Activated naive CD8-positive, alpha-beta T cell treated with anti-CD3 and anti-CD28 coated beads, Interleukin-2, amount 10 ng/mL, durations not matched to agents 7 days and 5 days (primary cell): Measurements from ENCODE around the gene P2RY2. TPM values are rescaled to one million over a fixed set of nuclear protein-coding genes. Genes with fewer than 3 reads are reported as not detected.

Experiments used
- ATAC-seq: fragments of 150-1000 bp; cut with Tn5 transposase; one replicate; pipeline ENCODE4 v1.10.0; 2021; ENCODE audit warnings: low read depth, moderate library complexity
- POLR2A ChIA-PET: fragments of 350-600 bp; sonication (Branson Sonifier 250); formaldehyde crosslinking; loops from one replicate; lab custom pipeline; 2021; ENCODE audit warnings: antibody characterized with exemption; lab: Charles Lee
- DNase-seq: peaks from one replicate; pipeline ENCODE4 v3.0.0; 2021
- H3K27ac Mint-ChIP-seq: one replicate; pipeline ENCODE4 v1.8.0; 2022; ENCODE audit warnings: mild to moderate bottlenecking, mixed read lengths
- H3K27me3 Mint-ChIP-seq: one replicate; pipeline ENCODE4 v1.8.0; 2022; ENCODE audit warnings: mild to moderate bottlenecking, moderate library complexity, mixed read lengths
- H3K36me3 Mint-ChIP-seq: one replicate; pipeline ENCODE4 v1.8.0; 2021; ENCODE audit warnings: mild to moderate bottlenecking, mixed read lengths
- H3K4me1 Mint-ChIP-seq: one replicate; pipeline ENCODE4 v1.8.0; 2021; ENCODE audit warnings: mixed read lengths
- H3K4me3 Mint-ChIP-seq: one replicate; pipeline ENCODE4 v1.8.0; 2022; ENCODE audit warnings: mild to moderate bottlenecking, moderate library complexity, mixed read lengths
- H3K9me3 Mint-ChIP-seq: one replicate; pipeline ENCODE4 v1.8.0; 2021; ENCODE audit warnings: mixed read lengths
- total RNA-seq, 2 experiments: library from RNA; stranded (reverse); gene quantifications; one replicate each; pipeline ENCODE4 v1.2.3, GENCODE V29; 2021

Gene P2RY2
- total RNA-seq, 2 experiments from 2014 or later = not detected

DNA sequence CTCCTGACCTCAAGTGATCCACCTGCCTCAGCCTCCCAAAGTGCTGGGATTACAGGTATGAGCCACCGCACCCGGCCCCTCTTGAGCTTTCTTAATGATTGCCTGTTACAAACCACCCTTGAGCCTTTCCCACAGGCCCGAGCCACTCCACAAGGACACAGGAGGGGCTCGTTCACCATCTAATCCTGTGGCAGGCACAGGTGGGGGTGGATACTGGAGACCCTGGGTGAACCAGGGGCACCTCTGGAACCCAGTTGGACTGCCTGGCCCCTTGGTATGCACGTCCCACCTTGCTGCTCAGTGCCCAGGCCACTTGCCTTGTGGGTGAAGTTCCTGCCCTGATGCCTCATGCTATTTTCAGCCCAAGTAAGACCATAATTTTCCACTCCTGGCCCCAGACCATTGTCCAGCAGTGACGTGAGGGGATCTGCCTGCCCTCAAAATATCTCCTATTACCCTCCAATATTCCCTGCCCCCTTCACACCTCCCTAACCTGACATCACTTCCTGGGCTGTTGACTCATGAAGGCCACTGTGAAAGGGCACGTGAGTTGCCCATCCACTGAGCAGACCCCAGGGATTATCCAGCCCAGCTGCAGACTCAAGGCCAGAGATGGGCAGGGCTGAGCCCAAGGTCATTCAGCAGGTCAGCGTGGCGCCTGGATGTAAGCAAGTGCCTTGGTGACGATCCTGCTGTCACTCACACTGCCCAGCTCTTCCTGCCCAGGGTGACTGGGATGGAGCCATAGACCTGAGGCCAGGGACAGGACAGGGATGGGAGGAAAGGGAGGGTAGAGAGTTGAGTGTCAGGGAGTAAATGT is 19.6 kb downstream of the P2RY2 start:
- DNase-seq (peak; percentile 17), ATAC-seq (no peak)
- no peaks in the 10 kb centered on the region for H3K9me3 Mint-ChIP-seq
- POLR2A ChIA-PET = no interaction called here
- H3K27ac Mint-ChIP-seq = no peak overlapping the region
- H3K36me3 Mint-ChIP-seq = no peaks in the 10 kb centered on the region
- H3K4me1 Mint-ChIP-seq = peaks cover 4% of the 10 kb centered on the region
- peaks cover 2% of the 10 kb centered on the region for H3K27me3 Mint-ChIP-seq
- H3K4me3 Mint-ChIP-seq = no peak overlapping the region

DNA sequence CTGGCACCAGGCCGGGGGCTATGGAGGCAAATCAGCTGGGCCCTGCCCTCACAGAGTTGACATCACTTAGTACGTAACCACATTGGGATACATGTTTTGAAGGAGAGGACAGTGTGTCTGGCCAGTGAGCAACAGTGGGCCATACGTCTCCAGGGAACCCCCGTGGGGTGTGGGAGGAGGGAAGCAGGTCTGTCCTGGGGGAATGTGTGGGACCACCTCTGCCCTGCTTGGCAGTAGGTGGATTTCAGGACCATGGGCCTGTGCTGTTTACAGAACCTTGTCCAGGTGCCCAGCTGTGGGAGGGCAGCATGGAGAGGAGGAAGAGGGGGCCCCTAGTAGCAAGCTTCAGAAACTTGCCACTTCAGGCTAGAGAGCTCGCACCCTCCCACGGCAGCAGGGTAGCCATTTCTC is 21.0 kb downstream of the P2RY2 start:
- Mint-ChIP-seq H3K36me3 (no peaks in the 10 kb centered on the region), H3K4me3 (no peak overlapping the region), H3K27ac (no peak overlapping the region), H3K27me3 (peaks cover 2% of the 10 kb centered on the region), H3K4me1 (peaks cover 6% of the 10 kb centered on the region), H3K9me3 (no peaks in the 10 kb centered on the region)
- DNase-seq = peak; percentile 19
- no peak for ATAC-seq
- POLR2A ChIA-PET = no interaction called here

DNA sequence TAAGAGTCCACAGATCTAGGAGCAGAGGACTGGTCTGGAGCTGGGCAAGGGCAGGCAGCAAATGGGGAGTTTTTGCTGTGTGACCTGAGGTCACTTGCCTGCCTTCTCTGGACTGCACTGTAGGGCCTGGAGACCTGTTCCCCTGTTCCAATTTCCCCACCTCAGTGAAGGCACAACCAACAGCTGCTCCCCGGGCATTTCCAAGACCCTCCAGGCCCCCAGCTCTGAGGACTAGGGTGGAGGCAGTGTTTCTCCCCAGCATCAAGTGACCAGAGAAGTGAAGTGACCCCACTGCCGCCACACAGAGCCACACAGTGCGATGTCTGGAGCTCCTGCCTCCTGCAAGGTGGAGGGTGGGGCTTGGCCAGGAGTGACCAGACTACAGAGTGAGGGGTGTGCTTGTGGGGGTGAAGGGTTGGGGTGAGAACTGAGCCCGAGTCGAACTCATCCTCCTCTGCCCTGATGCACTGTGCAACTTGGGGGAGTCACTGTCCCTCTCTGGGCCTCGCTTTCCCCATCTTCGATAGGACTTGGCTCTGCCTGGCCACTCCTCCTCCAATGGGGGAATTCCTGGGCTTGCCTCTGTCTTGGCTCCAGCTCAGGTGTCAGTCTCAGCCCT is 21.6 kb downstream of the P2RY2 start:
- Mint-ChIP-seq H3K4me1 (peaks cover 6% of the 10 kb centered on the region), H3K36me3 (no peaks in the 10 kb centered on the region), H3K27me3 (peaks cover 6% of the 10 kb centered on the region), H3K27ac (no peak overlapping the region), H3K4me3 (no peak overlapping the region), H3K9me3 (no peaks in the 10 kb centered on the region)
- no peak for ATAC-seq
- POLR2A ChIA-PET = no interaction called here
- DNase-seq = peak; percentile 19

DNA sequence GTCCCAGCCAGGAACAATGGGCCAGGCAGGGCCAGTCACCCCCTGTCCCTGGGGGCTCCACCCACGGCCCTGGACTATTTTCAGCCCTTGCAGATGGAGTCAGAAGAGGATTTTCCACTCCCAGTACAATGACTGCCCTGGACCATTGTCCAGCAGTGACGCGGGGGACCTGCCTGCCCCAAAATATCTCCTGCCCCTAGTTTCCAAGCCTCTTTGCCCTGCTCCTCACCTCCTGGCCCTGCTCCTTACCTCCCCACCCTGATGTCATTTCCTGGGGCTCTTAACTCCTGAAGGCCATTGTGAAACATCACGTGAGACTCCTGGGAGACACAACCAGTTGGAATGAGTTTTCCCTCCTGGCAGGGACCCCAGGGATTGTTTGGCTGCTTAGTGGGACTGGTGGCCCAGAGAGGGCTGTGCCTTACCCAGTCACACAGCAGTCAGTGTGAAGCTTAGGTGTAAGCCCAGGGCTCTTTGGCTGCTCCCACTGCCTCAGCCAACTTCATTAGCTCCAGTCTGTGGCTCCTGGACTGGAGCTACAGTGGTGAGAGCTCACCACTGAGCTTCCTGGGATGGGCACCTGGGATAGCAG is 22.2 kb downstream of the P2RY2 start:
- Mint-ChIP-seq H3K4me3 (no peak overlapping the region), H3K4me1 (peaks cover 6% of the 10 kb centered on the region), H3K27me3 (peaks cover 12% of the 10 kb centered on the region), H3K36me3 (no peaks in the 10 kb centered on the region), H3K27ac (no peak overlapping the region), H3K9me3 (no peaks in the 10 kb centered on the region)
- ATAC-seq = no peak
- no peak for DNase-seq
- POLR2A ChIA-PET = no interaction called here

DNA sequence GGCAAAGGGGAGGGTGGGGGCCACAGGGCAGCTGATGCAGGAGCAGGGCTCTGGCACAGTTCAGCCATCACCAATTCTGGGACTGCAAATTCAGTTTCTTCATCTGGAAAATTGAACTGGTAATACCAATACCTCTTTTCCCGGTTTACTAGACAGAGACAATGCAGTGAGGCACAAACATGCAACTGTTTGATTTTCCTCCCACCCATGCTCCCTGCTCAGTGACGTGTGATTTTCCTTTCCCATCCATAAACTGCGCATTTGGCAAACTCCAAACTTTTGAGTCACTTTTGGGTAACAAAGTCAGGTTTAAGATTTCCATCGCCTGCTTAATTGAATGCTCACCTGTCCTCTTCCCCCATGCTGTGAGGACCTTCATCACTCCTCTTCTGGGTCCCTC is 23.2 kb downstream of the P2RY2 start:
- Mint-ChIP-seq H3K9me3 (no peaks in the 10 kb centered on the region), H3K27ac (no peak overlapping the region), H3K27me3 (peaks cover 13% of the 10 kb centered on the region), H3K4me3 (no peak overlapping the region), H3K36me3 (no peaks in the 10 kb centered on the region), H3K4me1 (peaks cover 7% of the 10 kb centered on the region)
- ATAC-seq (no peak), DNase-seq (no peak)
- POLR2A ChIA-PET = no interaction called here

DNA sequence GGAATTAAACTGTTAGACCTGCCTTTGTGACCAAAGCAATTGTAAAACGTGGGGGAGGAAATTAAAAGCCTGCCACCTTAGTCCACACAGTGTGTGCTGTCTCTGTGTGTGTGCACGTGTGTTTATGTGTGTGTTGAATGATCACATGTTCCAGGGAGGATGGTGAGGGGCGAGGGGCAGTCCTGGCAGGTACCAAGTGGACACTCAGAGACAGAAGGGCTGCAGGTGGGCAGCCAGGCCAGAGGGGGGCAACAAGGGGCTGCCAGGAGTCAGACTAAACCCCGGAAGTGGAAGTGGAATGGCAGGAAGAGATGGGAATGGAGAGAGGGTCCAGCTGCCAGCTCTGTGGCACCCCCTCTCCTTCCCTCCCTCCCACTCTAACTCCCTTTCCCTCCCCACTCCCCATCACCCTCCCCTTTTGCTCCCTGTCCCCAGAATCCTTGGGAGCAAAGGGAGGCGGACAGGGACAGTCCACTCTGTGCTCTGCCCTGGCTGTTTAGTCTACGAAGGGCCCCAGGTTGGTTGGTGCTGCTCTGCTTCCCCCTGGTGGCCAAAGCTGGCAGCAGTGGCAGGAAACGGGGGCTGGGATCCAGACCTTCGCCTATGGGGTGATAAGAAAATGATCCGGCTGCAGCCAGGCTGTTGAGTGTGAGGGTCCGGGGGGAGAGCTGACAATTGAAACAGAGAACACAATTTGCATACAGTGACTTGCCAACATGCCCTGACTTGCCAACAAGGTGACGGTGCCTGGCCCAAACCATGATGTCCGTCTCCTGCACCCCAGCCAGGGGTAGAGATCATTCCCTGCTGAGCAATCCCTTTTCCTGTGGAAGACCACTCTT is 24.4 kb downstream of the P2RY2 start:
- Mint-ChIP-seq H3K4me3 (no peak overlapping the region), H3K27ac (peak overlapping the region; percentile 39), H3K36me3 (no peaks in the 10 kb centered on the region), H3K4me1 (peaks cover 16% of the 10 kb centered on the region), H3K27me3 (peaks cover 14% of the 10 kb centered on the region), H3K9me3 (no peaks in the 10 kb centered on the region)
- DNase-seq (peak; percentile 77), ATAC-seq (peak; percentile 81)
- POLR2A ChIA-PET = interaction anchor here (1.4 kb wide), 1 partner anchor 100 kb away, joined by 3 read pairs; the partner anchor contains the start of gene FCHSD2

DNA sequence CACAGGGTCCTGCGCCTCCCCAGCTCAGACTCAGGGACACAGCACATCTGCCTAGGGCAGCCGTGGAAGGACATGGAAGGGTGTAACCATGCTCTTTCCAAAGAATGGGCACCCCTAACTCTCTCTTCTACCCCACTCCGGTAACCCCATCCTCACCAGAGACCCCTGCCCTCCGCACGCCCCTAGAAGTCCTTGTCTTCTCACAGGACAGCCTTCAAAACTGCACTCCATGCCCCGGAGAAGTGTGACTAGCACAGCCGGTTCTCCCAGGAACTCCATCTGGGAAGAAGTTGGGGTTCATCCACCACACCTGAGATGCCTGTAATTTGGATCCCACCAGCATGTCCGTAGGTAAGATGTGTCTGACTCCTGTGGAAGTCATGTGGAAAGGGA is 25.0 kb downstream of the P2RY2 start:
- no peak for DNase-seq
- H3K27ac Mint-ChIP-seq = no peak overlapping the region
- H3K27me3 Mint-ChIP-seq = peaks cover 14% of the 10 kb centered on the region
- POLR2A ChIA-PET = interaction anchor here (1.4 kb wide), 1 partner anchor 101 kb away, joined by 3 read pairs; the partner anchor contains the start of gene FCHSD2
- H3K9me3 Mint-ChIP-seq = no peaks in the 10 kb centered on the region
- H3K36me3 Mint-ChIP-seq = no peaks in the 10 kb centered on the region
- no peak for ATAC-seq
- H3K4me3 Mint-ChIP-seq = no peak overlapping the region
- peaks cover 17% of the 10 kb centered on the region for H3K4me1 Mint-ChIP-seq

DNA sequence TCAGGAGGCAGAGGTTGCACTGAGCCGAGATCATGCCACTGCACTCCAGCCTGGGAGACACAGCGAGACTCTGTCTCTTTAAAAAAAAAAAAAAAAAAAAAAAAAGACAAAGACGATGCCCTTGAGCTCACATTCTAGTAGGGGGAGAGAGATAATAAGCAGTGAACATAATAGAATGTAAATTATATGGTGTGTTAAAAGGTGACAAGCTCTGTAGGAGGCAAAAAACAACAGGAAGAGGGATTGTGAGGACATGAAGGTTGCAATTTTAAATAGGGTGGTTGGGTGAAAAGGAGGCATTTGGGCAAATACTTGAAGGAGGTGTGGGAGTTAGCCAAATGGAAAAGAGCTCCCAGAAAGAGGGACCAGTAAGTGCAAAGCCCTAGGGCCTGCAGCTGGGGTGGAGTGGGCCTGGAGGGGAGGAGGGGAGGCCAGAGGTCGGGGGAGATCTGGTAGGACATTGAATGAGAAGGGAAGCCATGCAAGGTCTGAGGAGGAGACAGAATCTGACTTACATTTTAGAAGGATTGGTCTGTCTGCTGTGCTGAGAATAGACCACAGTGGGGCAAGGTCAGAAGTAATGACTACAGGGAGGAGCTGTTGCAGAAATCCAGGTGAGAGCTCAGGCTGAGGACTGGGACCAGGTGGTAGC is 26.6 kb downstream of the P2RY2 start:
- Mint-ChIP-seq H3K9me3 (no peaks in the 10 kb centered on the region), H3K4me1 (peaks cover 27% of the 10 kb centered on the region), H3K4me3 (no peak overlapping the region), H3K36me3 (no peaks in the 10 kb centered on the region), H3K27ac (no peak overlapping the region), H3K27me3 (peaks cover 14% of the 10 kb centered on the region)
- POLR2A ChIA-PET = interaction anchor here (0.5 to 0.6 kb wide), 2 partner anchors 101 to 395 kb away, joined by 3 read pairs; no protein-coding TSS in a partner anchor
- no peak for ATAC-seq
- peak; percentile 10 for DNase-seq

DNA sequence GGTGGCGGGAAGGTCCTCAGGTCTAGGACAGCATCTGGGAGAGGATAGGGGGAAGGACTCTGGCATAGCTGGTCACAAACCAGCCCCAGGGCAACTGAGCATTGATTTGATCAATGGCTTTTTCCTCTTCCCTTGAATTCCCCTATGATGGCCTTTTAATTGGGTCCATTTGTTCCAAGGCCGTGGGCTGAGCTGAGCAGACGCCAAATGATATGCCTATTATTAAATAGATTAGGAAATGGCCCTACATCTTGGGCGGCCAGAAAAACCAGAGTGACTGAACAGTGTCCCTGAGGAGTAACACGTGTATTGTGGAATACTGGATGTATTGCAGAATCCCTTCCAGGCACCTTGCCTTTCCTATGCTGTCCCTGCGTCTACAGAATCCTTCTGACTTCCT is 27.4 kb downstream of the P2RY2 start:
- ATAC-seq (no peak), DNase-seq (peak; percentile 2)
- POLR2A ChIA-PET = no interaction called here
- H3K4me3 Mint-ChIP-seq = no peak overlapping the region
- H3K27me3 Mint-ChIP-seq = peaks cover 14% of the 10 kb centered on the region
- no peak overlapping the region for H3K27ac Mint-ChIP-seq
- H3K4me1 Mint-ChIP-seq = peaks cover 27% of the 10 kb centered on the region
- H3K36me3 Mint-ChIP-seq = no peaks in the 10 kb centered on the region
- H3K9me3 Mint-ChIP-seq = no peaks in the 10 kb centered on the region

DNA sequence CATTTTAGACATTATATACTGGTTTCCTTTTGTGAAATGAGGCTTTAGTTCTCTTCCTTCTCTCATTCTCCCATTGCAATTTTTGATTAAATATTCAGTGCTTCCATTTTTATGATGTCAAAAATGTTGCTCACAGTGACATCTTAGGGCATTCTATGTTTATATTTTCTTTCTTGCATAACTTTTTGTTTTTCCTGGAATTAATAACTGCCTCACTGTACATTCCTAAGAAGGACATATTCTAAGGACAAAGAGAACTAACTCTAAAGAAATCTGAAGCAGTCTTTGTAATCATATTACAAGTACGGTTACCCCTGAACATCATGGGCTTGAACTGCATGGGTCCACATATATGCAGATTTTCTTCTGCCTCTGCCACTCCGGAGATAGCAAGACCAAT is 28.2 kb downstream of the P2RY2 start:
- peaks cover 12% of the 10 kb centered on the region for H3K27me3 Mint-ChIP-seq
- H3K9me3 Mint-ChIP-seq = no peaks in the 10 kb centered on the region
- DNase-seq (no peak), ATAC-seq (no peak)
- no peak overlapping the region for H3K4me3 Mint-ChIP-seq
- H3K4me1 Mint-ChIP-seq = peaks cover 27% of the 10 kb centered on the region
- H3K36me3 Mint-ChIP-seq = no peaks in the 10 kb centered on the region
- POLR2A ChIA-PET = no interaction called here
- H3K27ac Mint-ChIP-seq = no peak overlapping the region

DNA sequence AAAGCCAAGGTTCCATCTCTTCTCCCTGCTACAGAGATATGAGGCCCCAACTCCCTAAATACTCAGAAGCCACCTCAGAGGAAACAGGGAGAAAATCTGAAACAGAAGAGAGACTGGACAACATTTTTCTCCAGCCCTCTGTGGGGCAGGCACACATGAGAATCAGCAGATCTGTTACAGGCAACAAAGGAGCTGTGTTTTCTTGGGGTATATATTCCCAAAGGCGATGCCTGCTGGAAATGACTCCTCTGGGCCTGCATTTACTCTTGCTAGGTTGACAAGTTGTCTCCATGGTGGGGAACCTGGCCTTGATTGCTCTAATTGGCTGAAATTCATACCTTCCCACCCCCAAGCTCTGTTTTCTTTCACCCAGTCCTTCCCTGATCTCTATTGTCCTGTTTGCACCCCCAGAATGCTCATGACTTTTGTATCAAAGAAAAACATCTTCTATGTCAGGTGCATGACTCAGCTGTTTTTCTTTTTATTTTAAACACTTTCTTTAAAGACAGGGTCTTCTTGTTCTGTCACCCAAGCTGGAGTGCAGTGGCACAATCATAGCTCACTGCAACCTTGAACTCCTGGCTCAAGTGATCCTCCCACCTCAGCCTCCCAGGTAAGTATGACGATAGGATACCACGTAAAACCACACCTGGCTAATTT is 30.6 kb downstream of the P2RY2 start:
- Mint-ChIP-seq H3K27ac (no peak overlapping the region), H3K4me3 (no peak overlapping the region), H3K36me3 (no peaks in the 10 kb centered on the region), H3K9me3 (no peaks in the 10 kb centered on the region), H3K27me3 (peaks cover 12% of the 10 kb centered on the region), H3K4me1 (peaks cover 23% of the 10 kb centered on the region)
- POLR2A ChIA-PET = no interaction called here
- ATAC-seq (no peak), DNase-seq (peak; percentile 15)

DNA sequence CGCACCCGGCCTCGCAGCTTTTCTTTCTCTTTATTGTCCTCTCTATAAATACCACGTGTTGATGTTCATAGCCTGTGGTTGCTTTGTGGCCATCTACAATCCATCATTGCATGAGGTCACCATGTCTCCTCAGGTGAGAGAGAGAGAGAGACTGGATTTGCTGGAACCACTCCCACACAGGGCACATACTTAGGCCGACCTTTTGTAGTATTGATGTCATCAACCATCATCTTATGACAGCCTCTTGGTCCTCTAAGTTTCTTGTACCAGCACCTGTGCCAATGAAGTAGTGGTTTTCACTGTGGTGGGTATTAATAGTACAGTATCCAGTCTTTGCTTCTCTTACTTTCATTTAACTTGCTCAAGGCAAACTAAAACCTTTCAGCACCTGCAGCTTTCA is 31.2 kb downstream of the P2RY2 start:
- Mint-ChIP-seq H3K9me3 (no peaks in the 10 kb centered on the region), H3K36me3 (no peaks in the 10 kb centered on the region), H3K4me3 (no peak overlapping the region), H3K27me3 (peaks cover 10% of the 10 kb centered on the region), H3K27ac (no peak overlapping the region), H3K4me1 (peaks cover 23% of the 10 kb centered on the region)
- POLR2A ChIA-PET = no interaction called here
- ATAC-seq (peak; percentile 31), DNase-seq (peak; percentile 24)
